ENCODE measurements around the gene ZC3H7A. TPM values are rescaled to one million over a fixed set of nuclear protein-coding genes. Genes with fewer than 3 reads are reported as not detected.

The ZC3H7A gene
- total and polyA plus RNA-seq, 10 of the 15 experiments (the other 5 are each of a cell fraction or from before 2014, with no cell fraction given) = 46.3 to 188 (median 68.6) TPM

- FAIRE-seq (no peak), DNase-seq (ENCODE audit: low read depth, low spot score) (peak; percentile 89), ATAC-seq (peak; percentile 71)
- Histone ChIP-seq H3K4me1 (ENCODE audit: control insufficient read depth, insufficient read depth, low read length) (peaks cover 34% of the 10 kb centered on the region), H3K4me3 (peak overlapping the region; percentile 67), H3K27ac (ENCODE audit: control insufficient read depth, insufficient read depth) (peak overlapping the region; percentile 99), H3K9ac (ENCODE audit: control insufficient read depth, insufficient read depth, low read length) (peak overlapping the region; percentile 93), H2AFZ (ENCODE audit: control insufficient read depth, low read depth, low read length) (no peak overlapping the region), H4K20me1 (ENCODE audit: control insufficient read depth, insufficient read depth) (no peaks in the 10 kb centered on the region), H3K4me2 (ENCODE audit: control insufficient read depth, insufficient read depth) (peak overlapping the region; percentile 99), H3K27me3 (replicated peaks in 1 of 2; ENCODE audit: control insufficient read depth in 2 of 2, insufficient read depth in 2 of 2, low read length in 1 of 2) (no peaks in the 10 kb centered on the region), H3K36me3 (ENCODE audit: control insufficient read depth in 2 of 2, insufficient read depth in 2 of 2, low read length in 1 of 2) (no peaks in the 10 kb centered on the region; a peak in 1 of 4 replicates), H3K9me3 (replicated peaks; ENCODE audit: control insufficient read depth, insufficient read depth, low read length) (no peaks in the 10 kb centered on the region), H3K79me2 (ENCODE audit: control insufficient read depth, insufficient read depth, low read length) (peaks cover 69% of the 10 kb centered on the region)
- CTCF ChIA-PET = interaction anchor here (1.2 to 4.4 kb wide), 7 partner anchors 8 to 41 kb away, joined by 3 to 62 read pairs (median 14); partner anchors contain the start of genes TXNDC11 and ZC3H7A
- RAD21 ChIA-PET (ENCODE audit: unreplicated experiment) = interaction anchor here (0.8 to 8.1 kb wide), 7 partner anchors 9 to 45 kb away, joined by 3 to 174 read pairs (median 7); partner anchors contain the start of genes TXNDC11 and ZC3H7A
- SMC1A ChIA-PET (ENCODE audit: uncharacterized antibody, unreplicated experiment) = interaction anchor here (0.8 to 10.3 kb wide), 11 partner anchors 10 to 95 kb away, joined by 3 to 184 read pairs (median 8); partner anchors contain the start of genes TXNDC11 and ZC3H7A
- under 1% methylated on average over 5 of the region's 5 CpGs for WGBS (ENCODE audit: insufficient coverage, insufficient replicate concordance, low lambda C conversion rate, missing lambda C conversion rate)
- BruUV-seq (replicated peaks) = no TSS peak
- in situ Hi-C loops (cut with MboI) (no loop called here), intact Hi-C loops (cut with micrococcal nuclease; ENCODE audit: unreplicated experiment) (loop anchor here (2.0 to 5.0 kb wide), 2 partner anchors 13 to 41 kb away; partner anchors contain the start of genes TXNDC11 and ZC3H7A)
- POLR2A ChIA-PET = interaction anchor here (0.6 to 21.9 kb wide), 6 partner anchors 10 to 128 kb away, joined by 3 to 410 read pairs (median 8); partner anchors contain the start of genes TXNDC11 and ZC3H7A
- TF ChIP-seq BCL11A (IDR thresholded peaks at IDR 0.05; ENCODE audit: low read depth, low read length) = 0 out of 2 replicates have a peak, but pooled peaks have one; percentile 48
- no peak for TF ChIP-seq TARDBP (IDR thresholded peaks at IDR 0.05; ENCODE audit: borderline replicate concordance)
- peak; percentile 79; the same call in 1 of the 2 replicates for TF ChIP-seq PML (IDR thresholded peaks at IDR 0.05; ENCODE audit: low read length)
- TF ChIP-seq CUX1 (IDR thresholded peaks at IDR 0.05; ENCODE audit: insufficient replicate concordance, low read depth, low read length) = no peak
- TF ChIP-seq ETV6 (conservative IDR thresholded peaks at IDR 0.05 in 1 of 2, IDR thresholded peaks at IDR 0.05 in 1 of 2; ENCODE audit: borderline replicate concordance in 1 of 2, low read depth in 1 of 2) = peak in 1 of 2 experiments; percentile 56; a peak in 1 of 4 replicates
- peak; percentile 86 for TF ChIP-seq STAT3 (IDR thresholded peaks at IDR 0.05; ENCODE audit: low read depth, low read length)
- no peak for TF ChIP-seq CEBPZ (IDR thresholded peaks at IDR 0.05; ENCODE audit: low read depth, low read length)
- peak; percentile 94 for TF ChIP-seq FOXM1 (IDR thresholded peaks at IDR 0.05; ENCODE audit: low read depth, low read length)
- TF ChIP-seq SP1 (IDR thresholded peaks at IDR 0.05; ENCODE audit: low read depth, low read length) = peak; percentile 51
- peak; percentile 87 for TF ChIP-seq SKIL (IDR thresholded peaks at IDR 0.05; ENCODE audit: low read depth, poor library complexity, severe bottlenecking)
- peak; percentile 76 for TF ChIP-seq IRF4 (IDR thresholded peaks at IDR 0.05; ENCODE audit: low read depth, low read length)
Observed at GRCh38 chr16:11783319-11784037, 13.6 kb downstream of the ZC3H7A start.
